ENCODE measurements around the gene CFAP61.

CFAP61 gene

DNA sequence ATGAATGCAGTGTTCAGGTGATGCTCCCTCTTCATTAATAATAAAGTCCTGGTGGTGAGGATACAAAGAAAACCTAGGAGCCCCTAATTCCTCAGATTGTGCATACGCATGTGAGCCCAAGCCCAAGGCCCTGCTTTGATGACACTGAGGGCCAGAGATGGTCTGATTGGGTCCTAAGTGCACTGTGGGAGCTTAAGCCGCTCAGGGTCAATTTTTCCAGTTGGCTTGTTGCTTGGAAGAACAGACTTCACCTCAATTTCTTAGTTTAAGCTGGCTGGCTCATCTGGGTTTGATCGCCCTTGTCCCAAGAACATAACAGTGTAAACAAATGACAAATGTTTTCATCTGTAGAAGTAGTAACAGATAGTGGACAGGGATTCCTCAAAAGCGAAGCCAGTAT lies 357.0 kb downstream of the CFAP61 start:
- no peak for DNase-seq

All from NCI-H446 (cell line).